ENCODE results near the gene TRDN.

Gene TRDN

GRCh38 chr6:123448306-123448884, 188.4 kb downstream of the TRDN start:
- in situ Hi-C loops (cut with HindIII; ENCODE audit: low pct_unique_long_range_greater_than_20kb, low sequenced_read_pairs), result no loop called here
- DNase-seq (ENCODE audit: low read depth in 1 of 2, low spot score in 1 of 2), result no peak
- no peak for TF ChIP-seq JUND (IDR thresholded peaks at IDR 0.05; ENCODE audit: low read depth)

GRCh38 chr6:123447315-123447937, 189.3 kb downstream of the TRDN start:
- no peak for TF ChIP-seq JUND (IDR thresholded peaks at IDR 0.05; ENCODE audit: low read depth)
- no peak for DNase-seq (ENCODE audit: low read depth in 1 of 2, low spot score in 1 of 2)
- in situ Hi-C loops (cut with HindIII; ENCODE audit: low pct_unique_long_range_greater_than_20kb, low sequenced_read_pairs), result no loop called here

GRCh38 chr6:123439371-123439770, 197.4 kb downstream of the TRDN start:
- TF ChIP-seq JUND (IDR thresholded peaks at IDR 0.05; ENCODE audit: low read depth), result no peak
- no peak for DNase-seq (ENCODE audit: low read depth in 1 of 2, low spot score in 1 of 2)
- in situ Hi-C loops (cut with HindIII; ENCODE audit: low pct_unique_long_range_greater_than_20kb, low sequenced_read_pairs), result no loop called here

- in situ Hi-C loops (cut with HindIII; ENCODE audit: low pct_unique_long_range_greater_than_20kb, low sequenced_read_pairs), result no loop called here
- no peak for DNase-seq (ENCODE audit: low read depth in 1 of 2, low spot score in 1 of 2)
- no peak for TF ChIP-seq JUND (IDR thresholded peaks at IDR 0.05; ENCODE audit: low read depth)
Measured at GRCh38 chr6:123434186-123434585, 202.6 kb downstream of the TRDN start.

- TF ChIP-seq JUND (IDR thresholded peaks at IDR 0.05; ENCODE audit: low read depth), result no peak
- in situ Hi-C loops (cut with HindIII; ENCODE audit: low pct_unique_long_range_greater_than_20kb, low sequenced_read_pairs), result no loop called here
- DNase-seq (ENCODE audit: low read depth in 1 of 2, low spot score in 1 of 2), result no peak
Measured at GRCh38 chr6:123430970-123431369, 205.8 kb downstream of the TRDN start.

- no peak for TF ChIP-seq JUND (IDR thresholded peaks at IDR 0.05; ENCODE audit: low read depth)
- DNase-seq (ENCODE audit: low read depth in 1 of 2, low spot score in 1 of 2), result no peak
- in situ Hi-C loops (cut with HindIII; ENCODE audit: low pct_unique_long_range_greater_than_20kb, low sequenced_read_pairs), result no loop called here
Measured at GRCh38 chr6:123427008-123427407, 209.7 kb downstream of the TRDN start.

GRCh38 chr6:123423130-123423529, 213.6 kb downstream of the TRDN start:
- in situ Hi-C loops (cut with HindIII; ENCODE audit: low pct_unique_long_range_greater_than_20kb, low sequenced_read_pairs), result no loop called here
- TF ChIP-seq JUND (IDR thresholded peaks at IDR 0.05; ENCODE audit: low read depth), result no peak
- DNase-seq (ENCODE audit: low read depth in 1 of 2, low spot score in 1 of 2), result no peak

- in situ Hi-C loops (cut with HindIII; ENCODE audit: low pct_unique_long_range_greater_than_20kb, low sequenced_read_pairs), result no loop called here
- DNase-seq (ENCODE audit: low read depth in 1 of 2, low spot score in 1 of 2), result no peak
- no peak for TF ChIP-seq JUND (IDR thresholded peaks at IDR 0.05; ENCODE audit: low read depth)
Measured at GRCh38 chr6:123420512-123420911, 216.2 kb downstream of the TRDN start.

- in situ Hi-C loops (cut with HindIII; ENCODE audit: low pct_unique_long_range_greater_than_20kb, low sequenced_read_pairs), result no loop called here
- TF ChIP-seq JUND (IDR thresholded peaks at IDR 0.05; ENCODE audit: low read depth), result no peak
- DNase-seq (ENCODE audit: low read depth in 1 of 2, low spot score in 1 of 2), result no peak
Measured at GRCh38 chr6:123418071-123418470, 218.7 kb downstream of the TRDN start.

- in situ Hi-C loops (cut with HindIII; ENCODE audit: low pct_unique_long_range_greater_than_20kb, low sequenced_read_pairs), result no loop called here
- TF ChIP-seq JUND (IDR thresholded peaks at IDR 0.05; ENCODE audit: low read depth), result no peak
- no peak for DNase-seq (ENCODE audit: low read depth in 1 of 2, low spot score in 1 of 2)
Measured at GRCh38 chr6:123417535-123417934, 219.2 kb downstream of the TRDN start.

GRCh38 chr6:123415844-123416468, 220.8 kb downstream of the TRDN start:
- TF ChIP-seq JUND (IDR thresholded peaks at IDR 0.05; ENCODE audit: low read depth), result no peak
- in situ Hi-C loops (cut with HindIII; ENCODE audit: low pct_unique_long_range_greater_than_20kb, low sequenced_read_pairs), result no loop called here
- peak in 1 of 2 experiments; percentile 68 for DNase-seq (ENCODE audit: low read depth in 1 of 2, low spot score in 1 of 2)

- in situ Hi-C loops (cut with HindIII; ENCODE audit: low pct_unique_long_range_greater_than_20kb, low sequenced_read_pairs), result no loop called here
- no peak for TF ChIP-seq JUND (IDR thresholded peaks at IDR 0.05; ENCODE audit: low read depth)
- DNase-seq (ENCODE audit: low read depth in 1 of 2, low spot score in 1 of 2), result no peak
Measured at GRCh38 chr6:123404975-123405374, 231.8 kb downstream of the TRDN start.

- TF ChIP-seq JUND (IDR thresholded peaks at IDR 0.05; ENCODE audit: low read depth), result no peak
- peak in 1 of 2 experiments; percentile 15 for DNase-seq (ENCODE audit: low read depth in 1 of 2, low spot score in 1 of 2)
- in situ Hi-C loops (cut with HindIII; ENCODE audit: low pct_unique_long_range_greater_than_20kb, low sequenced_read_pairs), result no loop called here
Measured at GRCh38 chr6:123402052-123402451, 234.7 kb downstream of the TRDN start.
